HG03196 (cell line): Measurements from ENCODE around the gene APC2.
"Not testable (repeated sequence)": the region's sequence is repeated elsewhere in the genome, so short reads cannot be mapped to it uniquely, and the experiment has no call there.

Source experiments
- ATAC-seq: cut with Tn5 transposase; IDR thresholded peaks from one replicate; pipeline ENCODE4 v1.9.1; 2021; ENCODE audit not compliant: unreplicated experiment

The APC2 gene

DNA sequence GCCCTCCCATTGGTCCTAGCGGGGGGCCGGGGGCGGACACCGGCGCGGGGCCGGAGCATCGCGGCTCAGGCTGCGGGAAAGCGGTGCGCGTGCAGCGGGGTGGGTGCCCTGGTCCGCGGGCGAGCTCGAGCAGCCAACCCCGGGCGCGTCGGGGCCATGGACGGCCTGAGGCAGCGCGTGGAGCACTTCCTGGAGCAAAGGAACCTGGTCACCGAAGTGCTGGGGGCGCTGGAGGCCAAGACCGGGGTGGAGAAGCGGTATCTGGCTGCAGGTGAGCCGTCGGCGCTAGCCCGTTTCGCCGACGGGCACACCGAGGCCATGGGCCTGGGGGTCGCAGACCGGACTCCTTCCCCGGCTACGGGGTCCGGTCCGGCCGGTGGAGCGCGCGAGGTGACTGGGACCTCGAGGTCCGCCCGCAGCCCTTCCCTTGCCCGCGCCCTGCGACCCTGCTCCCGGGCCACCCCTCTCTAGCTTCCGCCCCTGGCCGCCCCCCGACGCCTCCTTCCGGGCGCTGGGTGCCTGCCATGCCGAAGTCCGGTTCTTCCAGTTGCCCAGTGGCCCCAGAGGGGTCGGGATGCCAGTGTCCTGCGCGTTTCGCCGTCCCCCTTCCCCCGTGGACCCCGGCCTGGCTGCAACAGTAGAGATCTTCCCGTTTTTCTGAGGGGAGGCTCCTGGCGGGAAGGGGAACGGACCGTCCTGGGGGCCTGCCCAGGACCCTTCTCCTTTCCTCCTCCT lies 41.4 kb downstream of the APC2 start, which contains the start of gene REEP6:
Gene REEP6 (plus strand): TSS at position 68 of the 735 bp plus-strand sequence. CDS start 89 bp downstream, at position 157.
- ATAC-seq: no peak

DNA sequence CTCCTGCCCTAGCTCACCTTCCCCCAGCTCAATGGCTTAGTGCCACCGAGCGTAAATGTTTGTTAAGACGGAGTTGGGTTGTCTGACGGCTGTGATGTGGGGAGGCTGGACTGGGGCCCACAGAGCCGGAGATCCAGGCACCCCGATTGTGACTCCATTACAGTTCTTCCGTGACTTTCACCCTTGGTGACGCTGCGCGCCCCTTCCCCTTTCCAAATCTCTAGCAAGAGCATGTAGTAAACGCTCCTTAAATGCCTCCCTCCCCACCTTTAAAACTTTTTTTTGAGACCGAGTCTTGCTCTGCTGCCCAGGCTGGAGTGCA lies 41.9 kb downstream of the APC2 start:
- ATAC-seq: no peak

DNA sequence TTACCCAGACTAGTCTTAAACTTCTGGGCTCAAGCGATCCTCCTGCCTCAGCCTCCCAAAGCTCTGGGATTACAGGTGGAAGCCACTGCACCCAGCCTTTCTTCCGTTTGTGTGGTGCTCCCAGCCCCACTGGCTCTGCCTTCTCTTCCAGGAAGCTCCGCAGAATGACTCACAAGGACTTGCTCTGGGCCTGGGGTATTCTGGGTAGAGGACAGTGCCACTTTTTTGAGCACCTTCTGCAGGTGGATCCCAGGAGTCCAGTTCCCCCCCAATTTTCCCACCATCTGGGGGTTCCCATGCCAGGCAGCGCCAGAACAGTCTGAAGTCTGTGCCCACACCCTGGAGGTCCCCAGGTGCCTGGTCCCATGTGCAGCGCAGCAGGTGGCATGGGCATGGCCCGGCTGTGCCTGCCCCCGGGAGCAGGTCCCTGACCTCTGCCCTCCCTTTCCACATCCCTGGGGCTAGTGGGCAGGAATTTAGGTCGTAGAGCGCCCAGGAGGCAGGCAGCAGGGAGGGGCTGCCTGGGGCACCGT lies 42.6 kb downstream of the APC2 start:
- no peak for ATAC-seq

DNA sequence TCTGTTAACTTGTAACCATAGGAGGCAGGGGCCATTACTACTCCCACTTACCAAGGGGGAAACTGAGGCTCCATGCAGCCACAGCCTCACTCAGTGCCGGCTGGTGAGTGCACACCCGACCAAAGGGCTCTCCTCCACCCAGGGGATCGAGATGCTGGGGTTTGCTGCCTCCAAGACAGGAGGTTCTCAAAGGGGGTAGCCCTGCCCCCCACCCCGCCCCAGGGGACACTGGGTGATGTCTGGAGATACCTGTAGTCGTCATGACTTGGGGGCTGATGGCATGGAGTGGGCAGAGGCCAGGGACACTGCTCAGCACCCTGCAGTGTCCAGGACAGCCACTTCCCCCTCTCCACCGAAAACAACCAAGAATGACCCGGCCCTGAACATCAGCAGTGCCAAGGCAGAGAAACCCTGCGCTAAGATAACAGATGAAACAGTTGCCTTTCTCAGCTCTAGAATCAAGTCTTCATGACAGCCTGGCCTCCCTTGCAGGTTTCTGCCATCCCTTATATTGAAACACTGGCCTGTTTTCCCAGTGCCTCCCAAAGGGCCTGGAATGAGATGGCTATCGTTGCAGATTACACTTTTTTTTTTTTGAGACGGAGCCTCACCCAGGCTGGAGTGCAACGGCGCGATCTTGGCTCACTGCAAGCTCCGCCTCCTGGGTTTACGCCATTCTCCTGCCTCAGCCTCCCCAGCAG lies 44.3 kb downstream of the APC2 start:
- ATAC-seq: no peak

DNA sequence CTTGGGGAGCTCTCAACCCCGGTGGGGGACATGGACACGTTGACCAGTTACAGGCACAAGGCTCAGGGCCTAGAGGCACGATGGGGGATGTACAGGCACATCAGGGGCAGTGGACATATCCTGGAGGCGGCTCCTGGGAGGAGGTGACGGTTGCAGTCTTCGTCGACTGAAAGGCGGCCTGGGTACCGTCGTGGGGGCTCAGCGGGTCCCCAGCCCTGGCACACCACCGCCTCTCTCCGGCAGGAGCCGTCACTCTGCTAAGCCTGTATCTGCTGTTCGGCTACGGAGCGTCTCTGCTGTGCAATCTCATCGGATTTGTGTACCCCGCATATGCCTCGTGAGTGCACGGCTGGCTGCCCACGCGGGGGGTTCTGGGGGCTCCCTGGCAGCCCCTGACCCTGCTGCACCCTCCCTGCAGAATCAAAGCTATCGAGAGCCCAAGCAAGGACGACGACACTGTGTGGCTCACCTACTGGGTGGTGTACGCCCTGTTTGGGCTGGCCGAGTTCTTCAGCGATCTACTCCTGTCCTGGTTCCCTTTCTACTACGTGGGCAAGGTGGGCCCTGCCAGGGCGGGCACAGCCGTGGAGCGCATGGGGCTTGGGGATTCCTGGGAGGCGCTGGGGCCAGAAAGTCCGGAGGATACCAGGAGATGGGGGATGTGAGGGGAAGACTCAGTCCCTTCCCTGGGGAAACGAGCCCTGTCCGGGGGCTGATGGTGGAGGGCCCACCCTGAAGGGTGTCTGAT lies 45.3 kb downstream of the APC2 start:
- ATAC-seq: no peak

DNA sequence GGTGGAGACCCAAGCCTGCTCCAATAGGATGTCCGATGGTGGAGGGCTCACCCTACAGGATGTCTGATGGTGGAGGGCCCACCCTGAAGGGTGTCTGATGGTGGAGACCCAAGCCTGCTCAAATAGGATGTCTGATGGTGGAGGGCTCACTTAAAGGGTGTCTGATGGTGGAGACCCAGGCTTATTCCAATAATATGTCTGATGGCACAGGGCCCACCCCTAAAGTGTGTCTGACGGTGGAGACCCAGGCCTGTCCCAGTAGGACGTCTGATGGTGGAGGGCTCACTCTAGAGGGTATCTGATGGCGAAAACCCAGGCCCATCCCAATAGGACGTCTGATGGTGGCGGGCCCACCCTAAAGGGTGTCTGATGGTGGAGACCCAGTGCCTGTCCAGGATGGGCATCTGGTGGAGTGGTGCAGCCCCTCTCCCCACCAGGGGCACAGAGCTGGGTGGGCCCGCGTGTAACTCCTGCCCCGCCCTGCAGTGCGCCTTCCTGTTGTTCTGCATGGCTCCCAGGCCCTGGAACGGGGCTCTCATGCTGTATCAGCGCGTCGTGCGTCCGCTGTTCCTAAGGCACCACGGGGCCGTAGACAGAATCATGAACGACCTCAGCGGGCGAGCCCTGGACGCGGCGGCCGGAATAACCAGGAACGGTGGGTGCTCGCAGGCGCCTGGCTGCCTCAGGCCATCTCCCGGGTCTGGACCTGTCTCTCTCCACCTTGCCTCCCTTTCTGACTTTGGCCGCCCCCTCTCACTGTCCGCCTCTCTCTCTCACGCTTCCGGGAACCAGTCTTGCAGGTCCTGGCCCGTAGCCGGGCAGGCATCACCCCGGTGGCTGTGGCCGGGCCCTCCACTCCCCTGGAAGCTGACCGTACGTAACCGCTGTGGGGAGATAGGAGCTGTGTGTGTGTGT lies 46.1 kb downstream of the APC2 start:
- no peak for ATAC-seq

DNA sequence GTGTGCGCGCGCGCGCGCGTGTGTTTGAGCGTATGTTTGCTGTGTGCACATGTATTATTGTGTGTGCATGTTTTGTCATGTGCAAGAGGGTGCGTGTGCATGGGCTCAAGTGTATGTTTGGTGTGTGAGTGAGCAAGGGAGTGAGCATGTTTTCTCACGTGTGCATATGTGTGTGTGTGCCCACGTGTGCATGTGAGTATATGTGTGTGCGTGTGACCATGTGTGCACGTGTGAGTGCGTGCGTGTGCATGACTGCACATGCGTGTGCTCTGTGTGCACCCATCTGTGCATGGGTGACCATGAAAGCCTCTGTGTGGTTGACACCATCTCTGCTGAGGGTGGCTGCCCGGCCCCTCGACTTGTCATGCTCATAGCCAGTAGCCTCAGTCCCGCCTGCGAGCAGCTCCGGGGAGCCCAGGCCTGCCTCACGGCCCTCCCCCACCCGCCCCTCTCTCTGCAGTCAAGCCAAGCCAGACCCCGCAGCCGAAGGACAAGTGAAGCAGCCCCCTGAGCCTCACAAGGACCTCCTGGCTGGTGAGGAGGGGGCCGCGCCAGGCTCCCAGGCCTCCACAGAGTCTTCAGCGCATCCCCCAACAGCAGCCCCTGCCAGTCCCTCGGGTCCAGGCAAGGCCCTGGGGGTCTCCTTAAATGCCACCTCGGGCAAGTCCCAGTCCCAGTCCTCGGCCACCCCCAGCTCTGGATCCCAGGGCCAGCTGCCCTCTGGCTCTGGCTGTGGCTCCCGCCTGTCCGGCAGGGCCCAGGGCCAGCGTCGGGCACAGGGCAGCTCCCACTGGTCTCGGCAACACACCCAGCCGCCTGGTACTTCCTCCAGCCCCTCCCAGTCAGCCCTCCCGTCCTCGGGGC lies 47.0 kb downstream of the APC2 start:
- ATAC-seq: no peak

DNA sequence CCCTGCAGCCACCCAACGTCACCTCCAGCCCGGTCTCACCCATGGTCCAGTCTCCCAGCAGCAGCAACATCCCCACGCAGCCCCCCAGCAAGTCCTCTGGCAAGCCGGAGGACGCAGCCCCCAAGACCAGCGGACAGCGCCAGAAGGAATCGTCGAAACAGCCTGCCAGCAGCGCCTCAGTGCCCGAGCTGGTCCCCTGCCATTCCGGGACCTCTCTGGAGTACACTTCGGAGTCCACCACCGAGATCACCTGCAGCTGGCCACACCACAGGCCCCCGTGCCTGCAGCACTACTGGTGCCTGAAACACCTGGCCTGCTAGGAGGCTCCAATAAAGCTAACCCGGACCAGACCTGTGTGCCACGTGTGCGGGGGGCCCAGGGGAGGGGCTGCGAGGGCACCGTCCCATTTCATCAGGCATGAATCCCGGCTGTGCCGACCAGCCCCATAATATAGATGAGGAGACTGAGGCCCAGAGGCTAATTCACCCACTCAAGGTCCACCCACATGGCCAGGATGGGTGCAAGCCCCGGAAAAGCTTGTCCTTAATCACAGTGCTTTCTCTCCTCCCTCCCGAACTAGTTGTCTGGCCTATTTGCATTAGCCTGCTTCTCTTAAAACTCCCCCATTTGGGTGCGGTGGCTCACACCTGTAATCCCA lies 47.8 kb downstream of the APC2 start:
- no peak for ATAC-seq

DNA sequence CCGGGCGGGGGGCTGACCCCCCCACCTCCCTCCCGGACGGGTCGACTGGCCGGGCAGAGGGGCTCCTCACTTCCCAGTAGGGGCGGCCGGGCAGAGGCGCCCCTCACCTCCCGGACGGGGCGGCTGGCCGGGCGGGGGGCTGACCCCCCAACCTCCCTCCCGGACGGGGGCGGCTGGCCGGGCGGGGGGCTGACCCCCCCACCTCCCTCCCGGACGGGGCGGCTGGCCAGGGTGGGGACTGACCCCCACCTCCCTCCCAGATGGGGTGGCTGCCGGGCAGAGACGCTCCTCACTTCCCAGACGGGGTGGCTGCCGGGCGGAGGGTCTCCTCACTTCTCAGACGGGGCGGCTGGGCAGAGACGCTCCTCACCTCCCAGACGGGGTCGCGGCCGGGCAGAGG lies 49.3 kb downstream of the APC2 start:
- ATAC-seq: not testable (repeated sequence)

DNA sequence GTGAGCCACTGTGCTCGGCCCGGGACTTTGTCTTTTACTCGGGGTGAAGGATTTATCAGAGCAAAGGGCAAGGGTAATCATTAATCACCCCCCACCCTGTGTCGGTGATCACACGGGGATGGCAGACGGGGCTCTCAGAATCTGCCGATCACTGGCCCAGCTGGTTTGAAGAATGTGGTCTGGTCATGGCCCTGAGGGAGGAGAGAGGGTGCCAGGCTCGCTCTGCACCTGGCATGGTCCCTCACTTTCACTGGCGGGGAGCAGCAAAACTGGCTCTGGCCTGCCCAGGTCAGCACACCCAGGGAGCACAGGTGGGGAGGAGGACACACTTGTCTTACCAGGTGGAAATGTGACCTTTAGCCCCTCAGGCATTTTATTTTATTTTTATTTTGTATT lies 51.3 kb downstream of the APC2 start:
- no peak for ATAC-seq

DNA sequence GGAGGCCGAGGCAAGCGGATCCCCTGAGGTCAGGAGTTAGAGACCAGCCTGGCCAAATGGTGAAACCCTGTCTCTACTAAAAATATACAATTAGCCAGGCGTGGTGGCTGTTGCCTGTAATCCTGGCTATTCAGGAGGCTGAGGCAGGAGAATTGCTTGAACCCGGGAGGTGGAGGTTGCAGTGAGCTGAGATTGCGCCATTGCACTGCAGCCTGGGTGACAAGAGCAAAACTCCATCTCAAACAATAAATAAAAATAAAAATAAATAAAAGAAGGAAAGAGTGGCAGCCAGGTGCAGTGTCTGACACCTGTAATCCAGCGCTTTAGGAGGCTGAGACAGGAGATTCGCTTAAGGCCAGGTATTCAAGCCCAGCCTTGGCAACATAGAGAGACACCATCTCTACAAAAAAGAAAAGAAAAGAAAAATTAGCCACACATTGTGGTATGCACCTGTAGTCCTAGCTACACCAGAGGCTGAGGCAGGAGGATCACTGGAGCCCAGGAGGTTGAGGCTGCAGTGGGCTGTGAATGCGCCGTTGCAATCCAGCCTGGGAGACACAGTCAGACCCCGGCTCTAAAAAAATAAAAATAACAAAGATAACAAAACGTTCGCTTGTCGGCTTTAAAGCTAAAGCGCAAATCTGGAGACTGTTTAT lies 52.6 kb downstream of the APC2 start:
- no peak for ATAC-seq

DNA sequence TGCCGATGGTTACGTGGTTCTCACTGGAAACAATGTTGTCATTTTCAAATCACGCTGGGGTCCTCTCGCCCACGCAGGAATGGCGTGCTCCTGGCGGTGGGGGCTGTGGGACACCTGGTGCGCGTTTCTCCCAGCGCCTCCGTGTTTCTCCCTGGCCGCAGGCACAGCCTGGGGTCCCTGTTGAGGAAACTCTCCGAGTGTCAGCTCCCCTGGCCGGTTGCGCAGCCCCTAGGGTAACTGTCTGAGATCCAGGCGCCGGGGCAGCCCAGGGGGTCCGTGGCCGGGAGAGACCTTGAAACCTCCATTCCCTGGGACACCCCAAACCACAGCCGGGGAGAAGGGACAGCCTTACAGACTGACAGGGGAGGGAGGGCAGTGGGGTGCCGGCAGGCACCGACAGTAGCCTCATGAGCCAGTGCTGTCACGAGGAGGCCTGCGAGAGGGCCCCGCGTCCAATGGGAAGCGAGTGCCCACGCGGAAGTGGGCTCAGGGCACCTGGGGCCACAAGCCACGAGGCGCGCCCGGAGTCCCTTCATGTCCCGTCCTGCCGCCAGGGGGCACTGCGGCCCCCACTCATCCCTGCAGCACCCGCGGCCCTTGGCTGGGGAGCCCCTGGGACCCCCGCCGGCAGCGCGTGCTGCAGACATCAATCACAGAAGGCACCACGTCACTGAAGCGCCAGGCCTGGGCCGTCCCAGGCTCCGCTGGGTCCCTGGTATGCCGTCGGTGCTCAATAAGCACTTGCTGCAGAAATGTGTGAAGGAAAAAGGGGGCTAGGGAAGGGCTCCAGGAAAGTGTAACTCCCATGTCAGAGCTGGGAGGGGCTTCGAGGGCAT lies 53.4 kb downstream of the APC2 start:
- no peak for ATAC-seq

DNA sequence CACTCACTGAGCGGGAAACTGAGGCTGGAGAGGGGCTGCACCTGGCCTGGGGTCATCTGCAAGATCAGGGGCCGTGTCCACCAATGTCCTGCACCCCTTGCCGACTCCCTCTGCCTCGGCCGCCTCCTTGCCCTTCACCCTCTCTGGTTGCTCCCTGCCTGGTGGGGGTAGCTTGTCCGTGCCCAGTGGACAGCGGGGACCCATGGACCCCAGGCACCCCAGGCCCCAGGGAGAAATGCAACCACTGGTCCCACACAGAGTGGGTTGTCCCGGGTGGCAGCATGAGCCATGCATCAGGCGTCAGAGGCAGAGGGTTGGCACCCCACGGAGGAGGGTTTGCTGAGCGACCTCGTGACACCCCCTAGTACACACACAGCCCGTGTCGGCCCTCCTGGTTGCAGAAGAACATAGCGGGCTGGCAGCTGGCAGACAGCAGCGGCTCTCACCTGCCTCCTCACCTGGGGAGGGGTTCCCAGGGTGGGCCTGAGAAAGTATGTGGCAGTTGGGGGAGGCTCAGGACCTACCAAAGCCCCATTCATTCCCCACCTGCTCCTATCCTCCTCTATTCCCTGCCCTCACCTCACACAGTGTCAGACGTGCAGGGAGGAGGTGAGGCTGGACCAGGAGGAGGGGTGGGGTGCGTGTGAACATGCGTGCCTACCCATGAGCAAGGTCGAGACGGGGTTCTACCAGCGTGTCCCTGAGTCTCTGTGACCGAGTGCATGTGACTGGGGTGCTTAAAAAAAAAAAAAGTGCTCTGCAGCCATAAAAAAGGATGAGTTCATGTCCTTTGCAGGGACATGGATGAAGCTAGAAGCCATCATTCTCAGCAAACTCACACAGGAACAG lies 54.2 kb downstream of the APC2 start:
- no peak for ATAC-seq

DNA sequence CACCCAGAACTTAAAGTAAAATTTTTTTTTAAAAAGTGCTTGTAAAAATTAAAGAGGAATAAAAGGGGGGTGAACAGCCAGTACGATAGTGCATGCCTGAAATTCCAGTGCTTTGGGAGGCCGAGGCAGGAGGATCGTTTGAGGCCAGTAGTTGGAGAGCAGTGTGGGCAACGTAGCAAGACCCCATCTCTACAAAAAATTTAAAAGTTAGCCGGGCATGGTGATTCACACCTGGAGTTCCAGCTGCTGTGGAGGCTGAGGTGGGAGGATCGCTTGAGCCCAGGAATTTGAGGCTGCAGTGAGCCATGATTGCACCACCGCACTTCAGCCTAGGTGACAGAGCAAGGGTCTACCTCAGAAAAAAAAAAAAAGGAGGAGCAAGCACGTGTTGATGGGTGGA lies 55.1 kb downstream of the APC2 start:
- ATAC-seq: no peak

DNA sequence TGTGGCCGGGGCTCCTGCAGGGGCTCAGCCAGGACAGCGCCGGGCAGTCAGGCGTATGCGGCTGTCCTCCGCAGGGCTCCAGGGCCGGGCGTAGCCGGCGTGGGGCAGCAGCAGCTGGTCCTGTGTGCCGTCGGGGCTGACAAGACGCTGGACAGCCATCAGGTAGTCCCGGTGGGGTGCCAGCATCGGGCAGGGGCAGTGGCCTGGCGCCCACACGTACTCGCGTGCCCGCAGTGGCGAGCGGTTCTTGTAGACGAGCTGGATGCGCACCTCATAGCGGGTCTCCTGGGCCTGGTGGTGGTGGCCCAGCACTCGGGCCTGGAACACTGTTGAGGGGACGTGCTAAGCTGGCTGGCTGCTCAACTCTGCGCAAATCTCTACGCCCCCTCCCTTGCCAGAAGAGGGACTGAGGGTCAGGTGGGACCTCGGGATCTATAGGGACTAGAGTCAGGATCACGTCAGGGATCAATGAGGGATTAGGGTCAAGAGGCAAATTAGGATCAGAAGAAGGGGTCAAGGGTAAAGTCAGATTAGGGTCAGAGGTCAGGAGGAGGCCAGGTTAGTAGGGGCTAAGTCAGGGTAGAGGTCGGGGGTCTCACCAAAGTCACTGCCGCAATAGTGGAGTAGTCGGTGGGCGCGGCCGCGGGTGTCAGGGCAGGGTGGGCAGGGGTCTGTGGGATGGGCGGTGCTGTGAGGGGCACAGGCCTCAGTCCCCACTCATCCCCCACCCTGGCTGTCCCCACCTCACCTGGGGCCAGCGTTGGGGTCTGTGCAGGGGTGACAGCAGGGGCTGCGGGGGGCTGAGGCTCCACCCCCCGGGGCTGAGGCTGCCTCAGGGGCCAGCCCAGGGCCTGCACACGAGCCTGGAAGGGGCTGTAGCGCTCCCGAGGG lies 56.3 kb downstream of the APC2 start:
- ATAC-seq: no peak

DNA sequence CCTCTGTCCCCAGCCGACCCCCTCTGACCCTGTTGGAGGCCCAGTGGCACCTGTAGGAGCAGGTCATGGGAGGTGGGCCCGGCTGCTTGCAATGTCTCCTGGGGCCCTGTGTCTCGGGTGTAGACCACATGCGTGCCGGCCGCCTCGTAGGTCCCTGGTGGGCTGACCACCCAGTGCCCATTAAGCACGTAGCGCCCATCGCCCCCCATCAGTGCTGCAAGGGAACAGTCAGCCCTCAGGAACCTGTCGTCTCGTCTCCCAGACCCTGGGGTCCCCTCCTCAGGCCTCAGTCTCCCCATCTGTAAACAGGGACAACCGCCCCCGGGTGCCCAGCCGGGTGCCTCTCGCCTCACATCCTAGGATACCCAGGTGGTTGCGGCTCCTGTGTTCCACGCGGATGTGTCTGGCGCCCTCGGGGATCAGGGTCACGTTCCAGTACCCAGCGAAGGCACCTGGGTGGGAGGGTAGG lies 57.3 kb downstream of the APC2 start:
- no peak for ATAC-seq
